Activated CD4-positive, CD25-positive, alpha-beta regulatory T cell treated with anti-CD3 and anti-CD28 coated beads, Interleukin-2, amount 50 U/mL, for 16 hours (primary cell): Measurements from ENCODE around the gene WIPF2.

ENCODE experiments used
- DNase-seq: peaks from one replicate; pipeline ENCODE4 v3.0.0-alpha.2; 2020; ENCODE audit warnings: low read depth, low spot score

Gene WIPF2

GRCh38 chr17:40251576-40251975 is 32.5 kb downstream of the WIPF2 start:
- DNase-seq = no peak

GRCh38 chr17:40253565-40253964 is 34.5 kb downstream of the WIPF2 start:
- no peak for DNase-seq

GRCh38 chr17:40259505-40259904 is 40.4 kb downstream of the WIPF2 start:
- DNase-seq = no peak

GRCh38 chr17:40260528-40260927 is 41.4 kb downstream of the WIPF2 start:
- DNase-seq = no peak

GRCh38 chr17:40264458-40265185 is 45.5 kb downstream of the WIPF2 start:
- no peak for DNase-seq

DNA sequence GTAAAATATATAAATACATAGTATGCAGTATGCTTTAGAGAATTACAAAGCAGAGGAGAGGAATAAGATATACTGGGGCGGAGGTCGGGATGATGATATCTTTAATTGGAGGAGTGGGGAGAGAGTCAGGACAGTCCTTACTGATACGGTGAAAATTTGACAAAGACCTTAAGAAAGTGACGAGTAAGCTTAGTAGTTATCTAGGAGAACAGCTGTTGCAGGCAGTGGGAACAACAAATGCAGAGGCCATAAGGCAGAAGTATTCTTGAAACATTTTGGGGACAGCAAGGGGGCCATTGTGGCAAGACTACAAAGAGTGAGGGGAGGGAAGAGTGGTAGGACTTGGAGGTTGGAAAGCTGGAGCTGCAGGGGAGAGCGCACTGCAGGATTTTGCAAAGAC is 46.2 kb downstream of the WIPF2 start:
- no peak for DNase-seq

- DNase-seq = no peak
Observed at GRCh38 chr17:40266882-40267281, 47.8 kb downstream of the WIPF2 start.

- no peak for DNase-seq
Observed at GRCh38 chr17:40268141-40268712, 49.1 kb downstream of the WIPF2 start.

- no peak for DNase-seq
Observed at GRCh38 chr17:40278414-40278813, 59.3 kb downstream of the WIPF2 start.

- no peak for DNase-seq
Observed at GRCh38 chr17:40279402-40279801, 60.3 kb downstream of the WIPF2 start.

GRCh38 chr17:40281663-40282062 is 62.6 kb downstream of the WIPF2 start:
- no peak for DNase-seq

GRCh38 chr17:40283662-40284061 is 64.6 kb downstream of the WIPF2 start:
- DNase-seq = no peak

DNA sequence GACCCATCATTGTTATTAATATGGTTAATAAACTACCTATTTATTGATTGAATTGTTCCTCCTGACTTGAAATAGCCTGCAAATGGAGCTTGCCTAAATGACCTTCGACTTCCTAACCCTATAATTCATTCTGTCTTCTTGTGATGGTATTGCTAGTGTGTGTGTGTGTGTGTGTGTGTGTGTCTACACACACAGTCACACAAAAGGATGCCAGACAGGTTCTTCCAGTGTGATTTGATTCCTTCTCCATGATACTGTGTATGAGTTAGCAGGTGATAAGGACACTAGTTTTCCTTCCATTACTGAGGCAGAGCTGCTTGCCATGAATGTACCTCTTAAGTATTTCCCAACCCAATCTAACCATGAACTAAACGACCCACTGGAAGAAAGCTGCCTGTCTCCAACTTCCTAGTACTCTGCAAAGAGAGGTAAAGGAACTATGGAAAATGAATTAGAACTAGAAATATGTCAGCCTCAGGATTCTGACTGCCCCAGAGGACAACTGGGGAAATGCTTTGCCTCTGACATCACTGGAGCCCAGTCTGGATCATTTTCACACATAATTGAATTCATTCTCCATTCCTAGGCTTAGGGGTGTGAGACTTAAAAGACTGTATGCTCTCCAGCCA is 65.1 kb downstream of the WIPF2 start:
- no peak for DNase-seq

DNA sequence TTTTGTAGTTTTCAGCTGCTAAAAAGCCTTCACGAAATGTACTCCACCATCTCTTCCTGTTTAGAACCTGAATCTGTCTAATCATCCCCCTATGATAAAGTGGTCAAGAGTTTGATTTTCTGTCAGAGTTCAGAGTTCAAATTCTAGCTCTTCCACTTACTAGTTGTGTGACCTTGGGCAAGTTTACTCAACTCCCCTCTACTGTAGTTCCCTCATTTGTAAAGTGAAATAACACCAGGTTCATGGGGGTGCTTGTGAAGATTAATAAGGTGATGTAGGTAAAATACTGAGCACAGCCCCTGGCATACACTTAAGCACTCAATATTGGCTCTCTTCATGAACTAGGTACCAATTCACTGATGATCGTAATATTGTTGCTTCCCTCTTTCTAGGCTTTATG is 67.4 kb downstream of the WIPF2 start:
- DNase-seq = no peak

DNA sequence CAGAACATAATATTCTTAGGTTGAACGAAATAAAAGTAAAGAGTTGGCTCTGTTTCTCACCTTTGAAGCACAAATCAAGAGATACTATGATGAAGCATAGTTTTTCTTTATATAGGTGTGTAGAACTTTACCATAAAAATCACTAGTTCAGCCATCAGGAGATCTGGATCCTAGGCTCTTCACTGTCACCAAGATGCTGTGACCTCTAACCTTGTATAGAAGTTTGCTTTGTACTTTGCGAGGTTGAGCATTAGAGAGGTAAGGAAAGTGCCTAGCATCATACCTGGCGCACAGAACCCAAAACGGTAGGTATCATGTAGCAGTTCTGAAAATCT is 68.0 kb downstream of the WIPF2 start:
- no peak for DNase-seq

DNA sequence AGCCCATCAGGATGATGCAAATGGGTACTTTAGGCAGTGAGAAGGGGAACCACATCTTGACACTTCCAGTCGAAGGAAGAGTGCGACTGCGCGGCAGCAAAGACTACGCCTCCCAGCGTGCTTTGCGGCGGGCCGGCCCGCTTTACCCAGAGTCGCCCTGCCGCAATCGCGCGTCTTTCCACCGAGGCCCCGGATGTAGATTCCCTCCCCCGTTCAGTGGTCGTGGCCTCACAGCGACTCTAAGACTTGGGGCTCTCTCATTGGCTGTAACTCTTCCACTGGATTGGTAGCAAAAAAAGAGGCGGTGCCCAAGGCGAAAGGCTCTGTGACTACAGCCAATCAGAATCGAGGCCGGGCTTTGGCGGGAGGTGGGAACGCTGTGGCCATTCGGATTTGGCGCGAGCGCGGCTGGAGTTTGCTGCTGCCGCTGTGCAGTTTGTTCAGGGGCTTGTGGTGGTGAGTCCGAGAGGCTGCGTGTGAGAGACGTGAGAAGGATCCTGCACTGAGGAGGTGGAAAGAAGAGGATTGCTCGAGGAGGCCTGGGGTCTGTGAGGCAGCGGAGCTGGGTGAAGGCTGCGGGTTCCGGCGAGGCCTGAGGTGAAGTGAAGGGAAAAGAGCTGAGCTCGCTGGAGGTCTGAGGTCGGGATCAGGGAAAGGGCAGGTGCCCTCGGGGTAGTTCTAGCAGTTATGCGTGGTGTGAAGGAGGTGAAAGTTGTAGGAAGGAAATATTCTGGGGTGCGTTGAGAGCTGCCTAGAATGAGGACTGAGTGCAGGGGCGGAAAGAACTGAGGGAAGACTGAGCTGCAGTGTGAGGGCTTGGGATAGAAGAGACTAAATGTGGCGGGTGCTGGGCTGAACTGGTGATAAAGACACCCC is 68.6 kb downstream of the WIPF2 start, which contains the start of gene CDC6:
CDC6 (plus strand) TSS at position 386 of the 876 bp plus-strand sequence. CDS start 1,542 bp downstream, outside the sequence.
- DNase-seq = peak; percentile 98

DNA sequence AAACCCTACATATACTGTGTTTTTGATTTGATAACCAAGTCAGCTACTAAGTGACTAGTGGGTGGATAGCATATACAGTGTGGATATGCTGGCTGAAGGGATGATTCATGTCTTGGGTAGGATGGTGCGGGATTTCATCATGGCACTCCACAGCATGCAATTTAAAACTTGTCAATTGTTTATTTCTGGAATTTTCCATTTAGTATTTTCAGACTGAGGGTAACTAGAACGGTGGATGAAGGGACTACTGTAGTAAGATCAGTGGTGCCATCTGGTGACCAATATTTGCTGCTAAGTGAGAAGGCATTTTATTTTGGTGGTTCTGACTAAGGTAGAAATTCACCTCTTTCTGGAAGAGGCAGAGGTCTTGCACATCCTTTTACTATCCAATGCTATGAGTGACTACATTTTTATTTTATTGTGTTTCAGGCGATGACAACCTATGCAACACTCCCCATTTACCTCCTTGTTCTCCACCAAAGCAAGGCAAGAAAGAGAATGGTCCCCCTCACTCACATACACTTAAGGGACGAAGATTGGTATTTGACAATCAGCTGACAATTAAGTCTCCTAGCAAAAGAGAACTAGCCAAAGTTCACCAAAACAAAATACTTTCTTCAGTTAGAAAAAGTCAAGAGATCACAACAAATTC is 71.7 kb downstream of the WIPF2 start:
- DNase-seq = no peak

GRCh38 chr17:40291281-40291664 is 72.2 kb downstream of the WIPF2 start:
- DNase-seq = no peak

DNA sequence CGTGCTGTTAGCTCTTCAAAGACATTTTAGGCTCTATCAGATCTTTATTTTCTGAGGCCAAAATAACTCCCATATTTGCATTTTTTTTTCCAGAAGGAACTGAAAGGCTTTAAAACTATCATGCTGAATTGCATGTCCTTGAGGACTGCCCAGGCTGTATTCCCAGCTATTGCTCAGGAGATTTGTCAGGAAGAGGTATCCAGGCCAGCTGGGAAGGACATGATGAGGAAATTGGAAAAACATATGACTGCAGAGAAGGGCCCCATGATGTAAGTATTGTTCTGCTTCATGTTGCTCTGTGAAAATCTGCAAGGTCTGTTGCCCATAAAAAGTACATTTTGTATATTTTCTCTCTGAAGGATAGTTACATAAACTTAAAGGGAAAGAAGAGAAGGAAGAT is 74.3 kb downstream of the WIPF2 start:
- no peak for DNase-seq

DNA sequence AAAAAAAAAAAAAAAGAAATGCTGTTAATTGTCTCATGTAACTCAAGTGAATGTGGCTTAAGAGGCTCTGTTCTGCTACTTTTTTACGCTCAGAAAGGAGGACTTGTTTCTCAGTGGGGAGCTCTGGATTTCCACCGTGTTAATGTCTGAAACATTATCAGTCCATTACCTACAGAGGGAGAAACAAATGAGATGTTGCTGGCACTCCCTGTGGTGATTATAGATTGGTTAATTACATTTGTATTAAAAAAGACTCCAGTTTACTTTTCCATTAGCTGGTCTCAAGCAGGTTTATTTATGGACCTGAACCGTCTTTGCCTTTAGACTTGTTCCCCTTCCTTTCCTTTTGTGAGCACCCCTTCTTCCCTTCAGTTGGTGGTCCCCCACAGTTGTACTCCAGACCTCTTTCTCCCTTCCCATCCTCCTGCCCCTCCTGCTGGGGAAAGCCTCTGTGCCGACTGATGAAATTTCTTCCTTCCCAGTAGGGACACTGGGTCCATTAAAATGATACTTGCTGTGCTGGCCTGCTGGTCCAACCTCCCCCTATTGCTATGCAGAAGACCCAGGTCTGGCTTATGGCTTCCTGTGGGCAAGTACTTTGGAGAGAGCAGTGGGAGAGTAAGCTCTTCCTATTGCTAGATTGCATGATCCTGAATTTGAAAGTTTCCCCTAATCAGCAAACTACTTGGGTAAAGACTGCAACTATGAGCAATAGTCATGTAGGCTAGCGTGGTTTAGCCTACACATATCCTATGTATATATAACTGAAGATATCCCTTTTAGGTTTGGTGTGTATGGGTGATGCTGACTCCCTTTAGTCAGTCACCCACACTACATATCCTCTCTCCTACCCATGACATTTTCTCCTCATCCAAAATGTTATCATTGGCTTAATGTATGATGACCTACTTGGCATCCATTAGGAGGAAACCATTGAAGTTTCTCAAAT is 76.7 kb downstream of the WIPF2 start:
- DNase-seq = no peak

- DNase-seq = no peak
Observed at GRCh38 chr17:40297511-40297910, 78.4 kb downstream of the WIPF2 start.
